ENCODE measurements around the gene ZNF557.
"Not testable (repeated sequence)": the region's sequence is repeated elsewhere in the genome, so short reads cannot be mapped to it uniquely, and the experiment has no call there.

The ZNF557 gene

GRCh38 chr19:7052896-7053295, 16.6 kb upstream of the ZNF557 start:
- WGBS, result no CpG with 5 or more reads among the region's 7 CpGs
- H3K36me3 ChIP-seq (ENCODE audit: control insufficient read depth in 1 of 2, insufficient read depth in 2 of 2, low read depth in 1 of 2, low read length in 2 of 2); H2AFZ ChIP-seq (ENCODE audit: low read depth, low read length); H3K27ac ChIP-seq (ENCODE audit: low read length, poor library complexity, severe bottlenecking); H2BK120ac ChIP-seq (ENCODE audit: low read depth, low read length); H3K23ac ChIP-seq (ENCODE audit: low read length in 2 of 2); H4K91ac ChIP-seq (ENCODE audit: low read length); DNase-seq; H3K14ac ChIP-seq (ENCODE audit: low read length in 2 of 2); H3K4me3 ChIP-seq (ENCODE audit: insufficient read depth in 1 of 2, low read depth in 1 of 2, low read length in 2 of 2); H3K4me1 ChIP-seq (ENCODE audit: control insufficient read depth, insufficient read depth, low read depth, low read length); H3K4ac ChIP-seq (ENCODE audit: low read depth in 1 of 2, low read length in 2 of 2); H3K27me3 ChIP-seq (ENCODE audit: control insufficient read depth in 1 of 2, insufficient read depth in 1 of 2, low read length in 2 of 2); H3K4me2 ChIP-seq (ENCODE audit: low read length, poor library complexity, severe bottlenecking); H3K9ac ChIP-seq (ENCODE audit: low read length); H2BK5ac ChIP-seq (ENCODE audit: low read depth, low read length, poor library complexity, severe bottlenecking); H2AK5ac ChIP-seq (ENCODE audit: low read length, severe bottlenecking); H4K8ac ChIP-seq (ENCODE audit: low read length); H3K79me1 ChIP-seq (replicated peaks; ENCODE audit: low read length, poor library complexity, severe bottlenecking); H3K18ac ChIP-seq (ENCODE audit: low read depth in 1 of 2, low read length in 2 of 2); H3K9me3 ChIP-seq (ENCODE audit: control insufficient read depth, low read length); H2BK12ac ChIP-seq (ENCODE audit: low read length in 2 of 2); H2BK15ac ChIP-seq (ENCODE audit: low read depth, poor library complexity, severe bottlenecking): not testable (repeated sequence)

- H2AK5ac ChIP-seq (ENCODE audit: low read length, severe bottlenecking); H2BK120ac ChIP-seq (ENCODE audit: low read depth, low read length); H3K27ac ChIP-seq (ENCODE audit: low read length, poor library complexity, severe bottlenecking); H2BK5ac ChIP-seq (ENCODE audit: low read depth, low read length, poor library complexity, severe bottlenecking); H3K4me2 ChIP-seq (ENCODE audit: low read length, poor library complexity, severe bottlenecking); H3K9ac ChIP-seq (ENCODE audit: low read length); DNase-seq; H3K14ac ChIP-seq (ENCODE audit: low read length in 2 of 2); H4K8ac ChIP-seq (ENCODE audit: low read length); H3K4me3 ChIP-seq (ENCODE audit: insufficient read depth in 1 of 2, low read depth in 1 of 2, low read length in 2 of 2); H2AFZ ChIP-seq (ENCODE audit: low read depth, low read length); H3K4me1 ChIP-seq (ENCODE audit: control insufficient read depth, insufficient read depth, low read depth, low read length); H3K4ac ChIP-seq (ENCODE audit: low read depth in 1 of 2, low read length in 2 of 2); H3K79me1 ChIP-seq (replicated peaks; ENCODE audit: low read length, poor library complexity, severe bottlenecking); H3K9me3 ChIP-seq (ENCODE audit: control insufficient read depth, low read length); H2BK15ac ChIP-seq (ENCODE audit: low read depth, poor library complexity, severe bottlenecking); H3K27me3 ChIP-seq (ENCODE audit: control insufficient read depth in 1 of 2, insufficient read depth in 1 of 2, low read length in 2 of 2); H3K18ac ChIP-seq (ENCODE audit: low read depth in 1 of 2, low read length in 2 of 2); H4K91ac ChIP-seq (ENCODE audit: low read length); H2BK12ac ChIP-seq (ENCODE audit: low read length in 2 of 2); H3K23ac ChIP-seq (ENCODE audit: low read length in 2 of 2); H3K36me3 ChIP-seq (ENCODE audit: control insufficient read depth in 1 of 2, insufficient read depth in 2 of 2, low read depth in 1 of 2, low read length in 2 of 2): not testable (repeated sequence)
- 95% methylated on average over 5 of the region's 14 CpGs for WGBS
Measured at GRCh38 chr19:7054635-7055368, 14.7 kb upstream of the ZNF557 start.

DNA sequence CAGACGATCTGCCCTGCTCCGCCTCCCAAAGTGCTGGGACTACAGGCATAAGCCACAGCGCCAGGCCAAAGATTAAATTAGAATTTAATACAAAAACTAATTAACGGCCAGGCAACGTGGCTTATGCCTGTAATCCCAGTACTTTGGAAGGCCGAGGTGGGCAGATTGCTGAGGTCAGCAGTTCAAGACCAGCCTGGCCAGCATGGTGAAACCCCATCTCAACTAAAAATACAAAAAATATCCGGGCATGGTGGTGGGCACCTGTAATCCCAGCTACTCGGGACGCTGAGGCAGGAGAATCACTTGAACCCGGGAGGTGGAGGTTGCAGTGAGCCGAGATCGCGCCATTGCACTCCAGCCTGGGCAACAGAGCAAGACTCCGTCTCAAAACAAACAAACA, 13.8 kb upstream of the ZNF557 start:
- H3K14ac ChIP-seq (ENCODE audit: low read length in 2 of 2); H2BK12ac ChIP-seq (ENCODE audit: low read length in 2 of 2); H3K9ac ChIP-seq (ENCODE audit: low read length); H3K18ac ChIP-seq (ENCODE audit: low read depth in 1 of 2, low read length in 2 of 2); H3K27ac ChIP-seq (ENCODE audit: low read length, poor library complexity, severe bottlenecking); H3K79me1 ChIP-seq (replicated peaks; ENCODE audit: low read length, poor library complexity, severe bottlenecking); H2AFZ ChIP-seq (ENCODE audit: low read depth, low read length); H3K4me3 ChIP-seq (ENCODE audit: insufficient read depth in 1 of 2, low read depth in 1 of 2, low read length in 2 of 2); H3K9me3 ChIP-seq (ENCODE audit: control insufficient read depth, low read length); H3K4me1 ChIP-seq (ENCODE audit: control insufficient read depth, insufficient read depth, low read depth, low read length); H3K27me3 ChIP-seq (ENCODE audit: control insufficient read depth in 1 of 2, insufficient read depth in 1 of 2, low read length in 2 of 2); H3K4ac ChIP-seq (ENCODE audit: low read depth in 1 of 2, low read length in 2 of 2); H2AK5ac ChIP-seq (ENCODE audit: low read length, severe bottlenecking); H3K36me3 ChIP-seq (ENCODE audit: control insufficient read depth in 1 of 2, insufficient read depth in 2 of 2, low read depth in 1 of 2, low read length in 2 of 2); H3K4me2 ChIP-seq (ENCODE audit: low read length, poor library complexity, severe bottlenecking); H3K23ac ChIP-seq (ENCODE audit: low read length in 2 of 2); H4K91ac ChIP-seq (ENCODE audit: low read length); H4K8ac ChIP-seq (ENCODE audit: low read length); H2BK120ac ChIP-seq (ENCODE audit: low read depth, low read length); DNase-seq; H2BK15ac ChIP-seq (ENCODE audit: low read depth, poor library complexity, severe bottlenecking); H2BK5ac ChIP-seq (ENCODE audit: low read depth, low read length, poor library complexity, severe bottlenecking): not testable (repeated sequence)
- 75% methylated on average over 8 of the region's 14 CpGs for WGBS

DNA sequence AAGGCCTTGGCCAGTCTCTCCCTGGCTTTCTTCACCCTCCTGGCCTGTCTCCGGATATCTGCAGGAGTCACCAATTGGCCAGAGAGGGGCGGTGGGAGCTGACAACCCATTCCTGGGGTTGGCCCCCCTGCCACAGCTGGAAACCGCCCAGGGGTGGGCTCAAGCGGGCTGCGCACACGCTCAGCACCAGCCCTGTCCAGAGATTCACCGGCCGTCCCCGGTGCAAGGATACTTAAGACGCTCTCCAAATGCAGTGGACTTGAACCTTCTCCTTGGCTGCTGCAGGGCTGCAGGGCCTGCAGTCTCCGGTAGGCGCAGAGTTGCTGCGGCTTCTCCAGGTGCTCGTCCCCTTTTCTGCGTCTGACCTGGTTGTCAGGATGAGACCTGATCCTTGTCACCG, 13.1 kb upstream of the ZNF557 start:
- not testable (repeated sequence) for H3K9me3 ChIP-seq (ENCODE audit: control insufficient read depth, low read length); H3K9ac ChIP-seq (ENCODE audit: low read length); H3K27ac ChIP-seq (ENCODE audit: low read length, poor library complexity, severe bottlenecking); H3K36me3 ChIP-seq (ENCODE audit: control insufficient read depth in 1 of 2, insufficient read depth in 2 of 2, low read depth in 1 of 2, low read length in 2 of 2); H2AFZ ChIP-seq (ENCODE audit: low read depth, low read length); H4K8ac ChIP-seq (ENCODE audit: low read length); H3K14ac ChIP-seq (ENCODE audit: low read length in 2 of 2); H2BK12ac ChIP-seq (ENCODE audit: low read length in 2 of 2); H3K4me3 ChIP-seq (ENCODE audit: insufficient read depth in 1 of 2, low read depth in 1 of 2, low read length in 2 of 2); H2AK5ac ChIP-seq (ENCODE audit: low read length, severe bottlenecking); H2BK5ac ChIP-seq (ENCODE audit: low read depth, low read length, poor library complexity, severe bottlenecking); H3K18ac ChIP-seq (ENCODE audit: low read depth in 1 of 2, low read length in 2 of 2); H3K4me2 ChIP-seq (ENCODE audit: low read length, poor library complexity, severe bottlenecking); H4K91ac ChIP-seq (ENCODE audit: low read length); H3K79me1 ChIP-seq (replicated peaks; ENCODE audit: low read length, poor library complexity, severe bottlenecking); H3K27me3 ChIP-seq (ENCODE audit: control insufficient read depth in 1 of 2, insufficient read depth in 1 of 2, low read length in 2 of 2); H2BK120ac ChIP-seq (ENCODE audit: low read depth, low read length); DNase-seq; H3K23ac ChIP-seq (ENCODE audit: low read length in 2 of 2); H3K4ac ChIP-seq (ENCODE audit: low read depth in 1 of 2, low read length in 2 of 2); H2BK15ac ChIP-seq (ENCODE audit: low read depth, poor library complexity, severe bottlenecking); H3K4me1 ChIP-seq (ENCODE audit: control insufficient read depth, insufficient read depth, low read depth, low read length)
- WGBS, result no CpG with 5 or more reads among the region's 16 CpGs

Measured in mesenchymal stem cell (in vitro differentiated cells and primary cell).